ENCODE data around the gene RARB. TPM values are rescaled to one million over a fixed set of nuclear protein-coding genes. Genes with fewer than 3 reads are reported as not detected.

Gene RARB
- total and polyA plus RNA-seq, 8 donors = 1.7 to 28.0 (median 9.0) TPM

GRCh38 chr3:25430935-25431770 is 3.1 kb downstream of the RARB start:
- Histone ChIP-seq H3K4me3 (peak overlapping the region in 3 of 4 donors; percentile 49 to 58 (median 56)), H3K36me3 (no peaks in the 10 kb centered on the region), H3K27me3 (no peaks in the 10 kb centered on the region), H3K4me1 (peaks cover 8 to 58% (median 44%) of the 10 kb centered on the region in 4 donors), H3K27ac (peak overlapping the region in 4 of 5 donors; percentile 2 to 92 (median 88)), H3K9me3 (no peaks in the 10 kb centered on the region)
- WGBS, 5 donors = 38 to 45% (median 38%) methylated on average over 6 of the region's 6 CpGs
- no peak for TF ChIP-seq EP300 (IDR thresholded peaks at IDR 0.05)
- no peak for TF ChIP-seq CTCF (IDR thresholded peaks at IDR 0.05)
- TF ChIP-seq POLR2A (IDR thresholded peaks at IDR 0.05) = no peak
- no peak for TF ChIP-seq POLR2AphosphoS5 (IDR thresholded peaks at IDR 0.05)
- no peak for DNase-seq
- intact Hi-C loops (cut with DNase I; ENCODE audit: low total_unique reads) = no loop called here

GRCh38 chr3:25432176-25432720 is 4.2 kb downstream of the RARB start:
- WGBS, 5 donors = 58 to 68% (median 60%) methylated on average over 4 of the region's 4 CpGs
- Histone ChIP-seq H3K27me3 (no peaks in the 10 kb centered on the region), H3K9me3 (no peaks in the 10 kb centered on the region), H3K4me3 (peak overlapping the region in 1 of 4 donors; percentile 56), H3K4me1 (peaks cover 7 to 51% (median 39%) of the 10 kb centered on the region in 4 donors), H3K36me3 (no peaks in the 10 kb centered on the region), H3K27ac (peak overlapping the region in 3 of 5 donors; percentile 19 to 92 (median 89))
- DNase-seq = no peak
- TF ChIP-seq CTCF (IDR thresholded peaks at IDR 0.05) (no peak), POLR2A (IDR thresholded peaks at IDR 0.05) (no peak), POLR2AphosphoS5 (IDR thresholded peaks at IDR 0.05) (no peak), EP300 (IDR thresholded peaks at IDR 0.05) (no peak)
- intact Hi-C loops (cut with DNase I; ENCODE audit: low total_unique reads) = no loop called here

- 78 to 94% (median 85%) methylated on average over 2 of the region's 2 CpGs for WGBS, 5 donors
- TF ChIP-seq POLR2AphosphoS5 (IDR thresholded peaks at IDR 0.05) (no peak), CTCF (IDR thresholded peaks at IDR 0.05) (no peak), EP300 (IDR thresholded peaks at IDR 0.05) (no peak), POLR2A (IDR thresholded peaks at IDR 0.05) (no peak)
- Histone ChIP-seq H3K27me3 (no peaks in the 10 kb centered on the region), H3K9me3 (no peaks in the 10 kb centered on the region), H3K36me3 (no peaks in the 10 kb centered on the region), H3K4me3 (no peak overlapping the region), H3K27ac (peak overlapping the region in 3 of 5 donors; percentile 4 to 34 (median 19)), H3K4me1 (peaks cover 3 to 52% (median 33%) of the 10 kb centered on the region in 4 donors)
- DNase-seq = no peak
- intact Hi-C loops (cut with DNase I; ENCODE audit: low total_unique reads) = no loop called here
Measured at GRCh38 chr3:25433106-25433505, 5.0 kb downstream of the RARB start.

GRCh38 chr3:25433868-25434267 is 5.8 kb downstream of the RARB start:
- Histone ChIP-seq H3K4me3 (no peak overlapping the region), H3K9me3 (no peaks in the 10 kb centered on the region), H3K4me1 (peaks cover 3 to 56% (median 28%) of the 10 kb centered on the region in 4 donors), H3K27me3 (no peaks in the 10 kb centered on the region), H3K36me3 (no peaks in the 10 kb centered on the region), H3K27ac (peak overlapping the region in 3 of 5 donors; percentile 4 to 34 (median 19))
- DNase-seq = peak in 1 of 2 donors; percentile 45
- intact Hi-C loops (cut with DNase I; ENCODE audit: low total_unique reads) = no loop called here
- WGBS, 5 donors = 43 to 56% (median 48%) methylated on average over 5 of the region's 5 CpGs
- TF ChIP-seq EP300 (IDR thresholded peaks at IDR 0.05) = no peak
- TF ChIP-seq POLR2A (IDR thresholded peaks at IDR 0.05) = no peak
- no peak for TF ChIP-seq CTCF (IDR thresholded peaks at IDR 0.05)

Data from stomach (tissue), 9 donors.